Peyer's patch (tissue), 4 donors: ENCODE measurements around the gene KRTAP2-1.

Source experiments
- POLR2A ChIP-seq, 2 donors: fragments of 450-650 bp; IDR thresholded peaks; one replicate each; pipeline ENCODE4 v1.5.1; 2017; ENCODE audit warnings: antibody characterized with exemption in 2 of 2, mild to moderate bottlenecking in 2 of 2, moderate library complexity in 2 of 2
- TF ChIP-seq, protein P1 (sequence below), 6 experiments: fragments of 450-650 bp in 4 of 6; fragments of 200-600 bp in 2 of 6; sonication (generic) in 1 of 6; IDR thresholded peaks; one replicate each; pipeline ENCODE4 v1.5.1; 2017 to 2019; ENCODE audit warnings: antibody characterized with exemption in 6 of 6, mild to moderate bottlenecking in 3 of 6, moderate library complexity in 1 of 6

DNA sequence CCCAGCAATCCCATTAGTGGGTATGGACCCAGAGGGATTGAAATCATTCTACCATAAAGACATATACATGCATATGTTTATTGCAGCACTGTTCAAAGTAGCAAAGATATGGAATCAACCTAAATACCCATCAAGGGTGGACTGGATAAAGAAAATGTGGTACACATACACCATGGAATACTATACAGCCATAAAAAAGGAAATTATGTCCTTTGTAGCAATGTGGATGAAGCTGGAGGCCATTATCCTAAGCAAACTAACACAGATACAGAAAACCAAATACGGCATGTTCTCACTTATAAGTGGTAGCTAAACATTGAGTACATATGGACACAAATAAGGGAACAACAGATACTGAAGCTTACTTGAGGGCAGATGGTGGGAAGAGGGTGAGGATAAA, 10.4 kb upstream of the KRTAP2-1 start:
- TF ChIP-seq, protein P1, sequence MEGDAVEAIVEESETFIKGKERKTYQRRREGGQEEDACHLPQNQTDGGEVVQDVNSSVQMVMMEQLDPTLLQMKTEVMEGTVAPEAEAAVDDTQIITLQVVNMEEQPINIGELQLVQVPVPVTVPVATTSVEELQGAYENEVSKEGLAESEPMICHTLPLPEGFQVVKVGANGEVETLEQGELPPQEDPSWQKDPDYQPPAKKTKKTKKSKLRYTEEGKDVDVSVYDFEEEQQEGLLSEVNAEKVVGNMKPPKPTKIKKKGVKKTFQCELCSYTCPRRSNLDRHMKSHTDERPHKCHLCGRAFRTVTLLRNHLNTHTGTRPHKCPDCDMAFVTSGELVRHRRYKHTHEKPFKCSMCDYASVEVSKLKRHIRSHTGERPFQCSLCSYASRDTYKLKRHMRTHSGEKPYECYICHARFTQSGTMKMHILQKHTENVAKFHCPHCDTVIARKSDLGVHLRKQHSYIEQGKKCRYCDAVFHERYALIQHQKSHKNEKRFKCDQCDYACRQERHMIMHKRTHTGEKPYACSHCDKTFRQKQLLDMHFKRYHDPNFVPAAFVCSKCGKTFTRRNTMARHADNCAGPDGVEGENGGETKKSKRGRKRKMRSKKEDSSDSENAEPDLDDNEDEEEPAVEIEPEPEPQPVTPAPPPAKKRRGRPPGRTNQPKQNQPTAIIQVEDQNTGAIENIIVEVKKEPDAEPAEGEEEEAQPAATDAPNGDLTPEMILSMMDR (IDR thresholded peaks at IDR 0.05) = no peak
- no peak for TF ChIP-seq POLR2A (IDR thresholded peaks at IDR 0.05)
